Mammary epithelial cell (primary cell): Measurements from ENCODE around the gene DLX3.

Source experiments
- CTCF ChIP-seq, 2 donors: IDR thresholded peaks in 1 of 2; conservative IDR thresholded peaks in 1 of 2; 2 replicates each; pipeline ENCODE4 v1.5.1; 2011 to 2012; ENCODE audit warnings: inconsistent platforms in 2 of 2, low read length in 2 of 2, mild to moderate bottlenecking in 2 of 2, control low read depth in 1 of 2, low read depth in 1 of 2; ENCODE audit not compliant: insufficient read depth in 1 of 2; ENCODE audit errors: extremely low read depth in 1 of 2
- EZH2 ChIP-seq: IDR thresholded peaks from 2 replicates; pipeline ENCODE4 v1.6.1; 2012; ENCODE audit warnings: low read length, inconsistent platforms, borderline replicate concordance

GRCh38 chr17:50042211-50042610, 47.2 kb upstream of the DLX3 start:
- no peak for TF ChIP-seq CTCF (conservative IDR thresholded peaks at IDR 0.05 in 1 of 2, IDR thresholded peaks at IDR 0.05 in 1 of 2; ENCODE audit: extremely low read depth in 1 of 2, insufficient read depth in 1 of 2, low read depth in 1 of 2, low read length in 2 of 2)
- TF ChIP-seq EZH2: no peak
